ENCODE measurements around the gene LSG1.

The LSG1 gene

GRCh38 chr3:194671900-194672808 lies at the start of gene LSG1:
Gene LSG1, minus strand, starts transcription at chr3:194672191. Its CDS starts 29 bp downstream, at chr3:194672162.
- peak; percentile 81 to 86 for DNase-seq (ENCODE audit: low read depth in 2 of 2)

DNA sequence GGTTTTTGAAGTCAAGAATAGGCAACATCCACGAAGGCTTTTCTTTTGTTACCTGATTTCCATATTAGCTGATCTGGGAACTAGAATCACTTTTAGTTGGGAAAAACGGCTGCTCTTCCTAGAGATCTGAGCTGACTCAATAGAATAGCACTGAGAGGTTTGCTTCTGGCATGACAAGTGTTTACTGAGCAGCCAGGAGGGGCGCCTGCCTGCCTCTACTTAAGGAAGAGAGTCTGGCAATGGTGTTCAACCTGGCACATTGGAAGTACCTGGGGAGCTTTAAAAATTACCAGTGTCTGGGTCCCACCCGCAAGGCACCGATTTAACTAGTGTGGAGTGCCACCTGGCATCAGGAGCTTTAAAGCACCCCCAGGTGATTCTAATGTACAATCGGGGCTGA lies 48.1 kb upstream of the LSG1 start:
- no peak for DNase-seq (ENCODE audit: low read depth in 2 of 2)

GRCh38 chr3:194718079-194718478 lies 46.1 kb upstream of the LSG1 start:
- no peak for DNase-seq (ENCODE audit: low read depth in 2 of 2)

GRCh38 chr3:194715022-194715800 lies 43.2 kb upstream of the LSG1 start:
- DNase-seq (ENCODE audit: low read depth in 2 of 2) = no peak

DNA sequence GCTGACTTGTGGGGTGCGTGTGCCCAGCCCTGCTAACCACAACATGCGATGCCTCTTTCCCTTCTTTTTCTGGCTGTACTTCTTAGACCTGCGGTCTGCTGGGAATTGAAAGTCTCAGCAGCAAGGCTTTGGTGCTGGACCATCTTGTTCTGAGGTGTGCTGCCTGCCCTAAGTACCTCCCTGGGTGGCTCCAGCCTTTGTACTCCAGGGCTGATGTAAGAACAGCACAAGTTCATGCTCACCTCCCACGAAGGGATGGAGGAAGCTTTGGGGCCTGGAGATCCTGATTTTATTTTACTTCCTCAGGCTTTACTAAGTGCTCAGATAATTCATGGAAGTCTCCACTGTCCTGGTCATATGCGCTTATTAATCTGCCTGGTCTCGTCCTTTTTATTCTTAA lies 42.6 kb upstream of the LSG1 start:
- DNase-seq (ENCODE audit: low read depth in 2 of 2) = no peak

DNA sequence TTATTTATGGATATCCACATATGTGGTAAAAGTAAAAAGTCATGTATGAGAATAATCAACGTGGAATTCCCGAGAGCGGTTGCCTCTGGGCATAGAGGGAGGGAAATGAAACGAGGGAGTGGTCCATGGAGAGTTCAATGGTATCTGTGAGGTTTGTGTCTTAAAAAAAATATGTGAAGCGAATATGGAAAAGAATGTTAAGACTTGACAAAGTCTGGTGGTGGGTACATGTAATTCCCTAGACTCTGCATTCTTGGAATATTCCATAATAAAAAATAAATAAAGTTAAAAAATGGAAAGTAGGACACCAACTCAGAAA lies 42.1 kb upstream of the LSG1 start:
- DNase-seq (ENCODE audit: low read depth in 2 of 2) = no peak

GRCh38 chr3:194713299-194714136 lies 41.5 kb upstream of the LSG1 start:
- DNase-seq (ENCODE audit: low read depth in 2 of 2) = no peak

DNA sequence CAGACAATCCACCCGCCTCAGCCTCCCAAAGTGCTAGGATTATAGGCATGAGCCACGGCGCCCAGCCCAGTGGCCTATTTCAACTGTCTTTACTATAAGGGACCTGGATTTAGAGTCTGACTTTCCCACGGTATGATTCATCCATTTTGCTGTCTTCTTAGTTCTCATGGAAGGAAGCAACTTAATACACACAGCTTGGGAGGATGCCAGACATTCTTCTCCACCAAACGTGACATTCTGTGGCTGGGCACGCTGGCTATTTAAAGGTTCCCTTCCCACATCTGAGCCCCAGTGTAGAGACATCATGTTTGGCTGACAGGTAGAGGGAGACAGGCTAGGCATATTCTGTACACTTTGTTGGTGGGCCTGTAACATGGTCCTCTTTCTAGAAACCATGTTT lies 39.9 kb upstream of the LSG1 start:
- DNase-seq (ENCODE audit: low read depth in 2 of 2) = no peak

DNA sequence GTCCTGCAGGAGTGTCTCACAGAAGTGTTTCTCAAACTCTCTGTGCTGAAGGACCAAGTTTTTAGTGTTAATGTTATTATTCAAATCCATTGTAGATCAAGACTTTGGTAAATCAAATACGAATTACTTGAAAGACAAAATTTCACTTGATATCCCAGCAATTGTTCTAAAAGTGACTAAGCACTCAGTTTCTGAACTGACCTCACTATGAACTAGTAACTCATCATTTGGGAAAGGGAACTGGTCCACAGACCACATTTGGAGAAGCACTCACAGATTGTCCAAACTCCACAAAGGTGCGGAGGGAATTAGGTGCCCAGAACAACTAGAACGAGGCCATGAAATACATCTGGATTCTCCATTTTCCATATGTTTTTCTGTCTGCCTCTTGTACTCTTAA lies 39.3 kb upstream of the LSG1 start:
- no peak for DNase-seq (ENCODE audit: low read depth in 2 of 2)

- no peak for DNase-seq (ENCODE audit: low read depth in 2 of 2)
Measured at GRCh38 chr3:194707147-194707540, 35.2 kb upstream of the LSG1 start.

DNA sequence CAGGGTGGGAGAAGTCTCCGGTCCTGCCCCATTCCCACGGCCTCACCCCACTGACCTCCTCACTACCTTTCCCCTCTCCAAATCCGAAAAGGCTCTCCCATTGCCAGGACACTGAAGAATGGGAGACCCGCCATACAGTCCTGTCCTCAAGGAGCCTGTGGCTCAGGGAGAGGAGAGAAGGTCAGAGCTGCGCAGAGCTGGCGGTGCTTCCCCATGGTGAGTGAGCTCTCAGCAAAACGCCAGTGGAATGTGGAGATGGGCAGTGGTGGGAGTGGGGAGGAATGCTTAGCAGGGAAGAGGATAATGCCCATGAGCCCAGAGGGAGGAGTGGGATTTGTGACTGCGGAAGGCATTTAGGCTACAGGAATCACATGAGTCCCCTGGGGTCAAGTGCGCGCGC lies 33.8 kb upstream of the LSG1 start:
- no peak for DNase-seq (ENCODE audit: low read depth in 2 of 2)

DNA sequence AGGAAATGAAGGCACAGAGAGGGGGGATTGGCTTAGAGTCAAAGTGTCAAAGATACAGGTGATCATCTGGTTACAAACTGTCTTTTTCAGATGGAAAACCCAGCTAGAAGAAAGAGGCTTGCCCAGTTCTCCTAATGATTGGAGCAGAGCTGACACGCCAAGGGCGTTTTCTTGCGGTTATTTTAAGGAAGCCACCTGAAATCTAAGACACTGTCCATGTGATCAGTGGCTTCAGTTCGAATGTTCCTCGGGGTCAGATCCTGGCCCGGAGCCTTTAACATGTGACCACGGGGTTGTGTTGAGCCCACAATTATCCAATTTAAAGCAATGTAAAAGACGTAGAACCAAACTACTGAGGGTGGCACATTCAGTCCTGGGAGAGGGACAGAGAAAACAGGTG lies 33.2 kb upstream of the LSG1 start:
- no peak for DNase-seq (ENCODE audit: low read depth in 2 of 2)

DNA sequence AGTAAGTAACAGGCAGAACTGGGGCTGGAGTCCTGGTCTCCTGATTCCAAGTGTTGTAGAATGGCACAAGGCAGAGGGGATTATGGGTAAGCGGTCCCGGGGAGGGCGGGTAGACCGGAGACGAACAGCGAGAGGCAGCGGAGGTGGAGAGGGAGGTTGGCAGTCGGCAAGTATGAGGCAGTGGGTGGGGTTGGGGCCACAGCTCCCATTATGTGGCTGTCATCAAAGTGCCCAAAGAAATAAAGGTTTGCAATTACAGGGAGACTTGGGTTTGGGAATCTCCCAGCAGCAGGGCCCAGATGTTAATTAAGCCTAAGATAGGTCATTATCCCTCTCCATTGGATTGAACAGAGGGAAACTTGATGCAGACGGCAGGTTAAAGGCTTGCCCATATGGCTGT lies 30.6 kb upstream of the LSG1 start:
- DNase-seq (ENCODE audit: low read depth in 2 of 2) = no peak

GRCh38 chr3:194696702-194697101 lies 24.7 kb upstream of the LSG1 start:
- DNase-seq (ENCODE audit: low read depth in 2 of 2) = no peak

DNA sequence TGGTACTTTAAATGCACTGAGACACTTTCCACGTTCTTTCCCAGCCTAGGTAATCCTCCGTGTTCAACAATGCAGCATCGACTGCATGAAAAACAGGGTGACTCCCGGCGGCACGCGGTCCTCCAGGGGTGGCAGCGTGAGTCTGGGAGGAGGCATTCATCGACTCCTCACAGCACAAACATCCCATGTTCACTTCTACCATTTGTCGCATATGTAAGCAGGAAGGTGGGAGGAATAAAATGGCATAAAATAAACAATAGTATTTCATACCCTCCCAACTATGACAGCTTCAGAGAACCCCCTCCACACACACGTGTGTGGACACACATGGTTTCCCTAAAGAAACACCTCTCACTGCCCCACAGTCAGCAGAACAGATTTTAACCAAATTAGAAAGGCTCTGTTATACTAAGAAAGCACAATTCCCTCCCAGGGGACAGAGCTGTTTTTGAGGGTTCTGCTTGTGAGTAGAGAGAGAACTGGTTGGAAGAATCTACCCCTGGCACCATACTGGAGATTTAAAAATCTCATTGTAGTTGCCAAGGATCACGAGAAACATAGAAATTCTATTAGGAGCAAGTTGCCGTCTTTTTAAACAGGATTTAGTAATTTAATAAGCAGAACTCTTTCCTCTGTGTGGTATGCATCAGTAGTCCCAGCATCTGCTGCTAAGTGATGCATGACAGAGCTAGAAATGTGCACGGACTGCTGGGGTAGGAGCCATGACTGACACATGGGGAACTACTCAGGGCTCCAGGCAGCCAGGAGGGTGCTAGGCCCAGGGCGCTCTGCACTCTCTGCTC lies 19.7 kb upstream of the LSG1 start:
- DNase-seq (ENCODE audit: low read depth in 2 of 2) = no peak

DNA sequence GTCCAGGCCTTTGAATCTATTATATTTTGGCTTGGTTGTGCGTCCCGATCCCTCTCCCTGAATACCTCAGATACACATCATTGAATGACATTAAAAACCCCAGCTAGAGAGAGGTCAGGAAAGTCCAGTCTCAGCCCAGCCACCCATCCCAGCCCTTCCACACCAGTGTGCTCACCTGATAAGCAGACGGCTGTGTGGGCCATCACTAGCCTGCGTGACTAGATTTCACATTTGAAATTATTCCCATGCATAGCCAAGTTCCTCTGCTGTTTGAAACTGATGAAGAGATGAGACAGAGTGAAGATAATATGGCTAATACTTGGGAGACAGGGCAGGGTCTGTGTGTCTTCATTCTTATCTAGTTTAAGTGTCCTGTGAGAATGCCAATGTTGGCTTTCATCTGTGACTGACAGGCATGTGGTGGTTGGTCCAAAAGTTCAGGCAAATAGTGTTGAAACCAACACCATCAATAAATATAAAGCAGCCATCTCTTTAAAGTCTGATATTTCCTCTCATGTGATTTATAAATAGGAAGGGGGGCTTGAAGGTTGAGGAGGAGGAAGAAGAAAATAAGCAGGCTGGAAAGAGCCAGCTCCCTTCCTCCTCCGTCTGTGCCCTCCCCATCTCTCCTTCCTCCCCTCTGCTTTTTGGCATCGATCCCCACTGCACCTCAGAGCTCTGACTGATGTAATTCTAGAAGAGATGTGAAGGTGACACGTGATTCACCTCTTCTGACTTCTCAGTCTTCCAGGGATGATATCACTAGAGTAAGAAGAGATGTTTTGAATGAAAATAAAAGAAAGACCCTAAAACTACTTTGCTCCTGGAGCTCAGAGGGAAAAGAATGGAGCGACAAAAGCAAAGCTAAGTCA lies 18.7 kb upstream of the LSG1 start:
- DNase-seq (ENCODE audit: low read depth in 2 of 2) = no peak

GRCh38 chr3:194689493-194689944 lies 17.5 kb upstream of the LSG1 start:
- DNase-seq (ENCODE audit: low read depth in 2 of 2) = no peak

DNA sequence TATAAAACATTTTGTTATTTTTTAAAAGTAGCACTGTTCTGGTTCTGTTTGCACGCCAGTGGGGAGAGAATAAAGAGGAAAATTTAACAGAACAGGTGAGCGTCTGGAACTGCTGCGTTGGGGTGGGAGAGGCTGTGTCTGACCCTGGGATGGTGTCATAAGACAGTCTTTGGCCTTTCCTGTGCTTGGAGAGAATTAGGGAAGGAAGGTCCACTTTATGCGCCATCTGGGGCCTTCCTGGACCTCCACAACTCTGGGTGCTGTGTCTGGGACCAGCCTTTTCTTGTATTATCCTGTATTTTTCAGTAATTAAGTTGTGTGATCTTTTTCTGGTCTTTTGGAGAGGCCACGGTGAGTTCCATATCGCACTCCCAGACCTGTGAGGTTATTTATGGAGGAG lies 17.0 kb upstream of the LSG1 start:
- no peak for DNase-seq (ENCODE audit: low read depth in 2 of 2)

DNA sequence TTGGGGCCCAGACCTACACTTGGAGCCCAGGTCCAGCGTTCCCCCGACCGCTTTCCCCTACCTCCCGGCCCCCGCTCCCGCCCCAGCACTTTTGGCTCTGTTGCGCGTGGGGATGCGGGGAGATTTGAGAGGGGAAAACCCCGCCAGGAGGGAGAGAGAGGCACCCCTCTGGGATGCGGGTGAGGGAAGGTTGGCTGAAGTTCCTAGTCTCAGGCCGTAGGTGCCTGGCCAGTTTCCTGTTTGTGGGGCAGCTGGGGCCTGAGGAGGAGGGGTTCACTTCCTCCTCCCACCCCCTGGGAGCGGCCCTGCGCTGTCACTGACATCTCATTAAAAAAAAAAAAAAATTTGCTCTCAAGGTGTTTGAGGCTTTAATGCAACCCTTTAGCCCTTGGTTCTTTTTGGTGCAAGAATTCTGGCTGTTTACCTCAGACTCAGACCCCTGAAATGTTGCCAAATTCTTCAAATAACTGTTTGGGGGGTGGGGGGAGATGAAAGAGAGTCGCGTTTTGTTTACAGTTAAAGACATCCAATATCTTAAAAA lies 16.3 kb upstream of the LSG1 start:
- no peak for DNase-seq (ENCODE audit: low read depth in 2 of 2)

- DNase-seq (ENCODE audit: low read depth in 2 of 2) = peak; percentile 74 to 75
Measured at GRCh38 chr3:194687638-194688199, 15.7 kb upstream of the LSG1 start.
